K562 (cell line): ENCODE data around the gene MYMK. TPM values are rescaled to one million over a fixed set of nuclear protein-coding genes. Genes with fewer than 3 reads are reported as not detected.

Experiments
- CBFA2T3 ChIP-seq: fragments of 450-650 bp; IDR thresholded peaks from 2 replicates; pipeline ENCODE4 v1.6.1; 2017
- CBX2 ChIP-seq: fragments of 200-600 bp; sonication (generic); IDR thresholded peaks from one replicate; pipeline ENCODE4 v1.6.1; 2012; ENCODE audit warnings: mild to moderate bottlenecking, low read length, inconsistent platforms; ENCODE audit not compliant: insufficient read depth, poor library complexity, severe bottlenecking
- GTF2F1 ChIP-seq: IDR thresholded peaks from 2 replicates; pipeline ENCODE4 v1.6.1; 2011; ENCODE audit warnings: low read depth, low read length, improper control_type of control experiment
- L3MBTL2 ChIP-seq: fragments of 450-650 bp; IDR thresholded peaks from 2 replicates; pipeline ENCODE4 v1.6.1; 2016; ENCODE audit warnings: mild to moderate bottlenecking, moderate library complexity
- LCOR ChIP-seq: sonication (generic); formaldehyde crosslinking; IDR thresholded peaks from 2 replicates; pipeline ENCODE4 v1.8.0; 2022; ENCODE audit warnings: mild to moderate bottlenecking, missing genetic modification reagents
- PHB2 ChIP-seq: fragments of 450-650 bp; IDR thresholded peaks from 2 replicates; pipeline ENCODE4 v1.6.1; 2017; ENCODE audit warnings: low read depth
- SMARCB1 ChIP-seq: IDR thresholded peaks from 2 replicates; pipeline ENCODE4 v1.6.1; 2011; ENCODE audit warnings: improper control_type of control experiment, low read depth; ENCODE audit not compliant: insufficient read length
- SP1 ChIP-seq: sonication (generic); formaldehyde crosslinking; IDR thresholded peaks from 2 replicates; pipeline ENCODE4 v1.8.1; 2022; ENCODE audit warnings: mild to moderate bottlenecking, missing genetic modification reagents
- TCF7 ChIP-seq: sonication (generic); IDR thresholded peaks from 2 replicates; pipeline ENCODE4 v1.6.1; 2016; ENCODE audit warnings: antibody characterized with exemption, borderline replicate concordance
- XRCC3 ChIP-seq: fragments of 450-650 bp; IDR thresholded peaks from 2 replicates; pipeline ENCODE4 v1.6.1; 2017; ENCODE audit warnings: mild to moderate bottlenecking, moderate library complexity
- polyA plus RNA-seq, 8 experiments: library from polyadenylated mRNA; depleted of rRNA in 4 of 8; stranded (reverse) in 5 of 8; unstranded in 3 of 8; fragments of >200 nt; fragmentation: Nextera tagmentation in 2 of 8; fragmentation: Illumina TruSeq in 1 of 8; extraction: Ambion mirVana in 2 of 8; extraction: Trizol in 1 of 8; gene quantifications; 2 replicates each; pipeline versions ENCODE4 v1.2.1 to v1.2.3, GENCODE V29; 2011 to 2014; ENCODE audit warnings: inconsistent platforms in 1 of 8, missing spikeins in 1 of 8
- total RNA-seq, 7 experiments: library from RNA; depleted of rRNA in 6 of 7; stranded (reverse); fragments of >200 nt in 6 of 7; fragmentation: Illumina TruSeq in 2 of 7; extraction: Trizol in 2 of 7; gene quantifications; 2 replicates each; pipeline versions ENCODE4 v1.2.1 to v1.2.3, GENCODE V29; 2011 to 2021; ENCODE audit warnings: low replicate concordance in 1 of 7
- TF ChIP-seq, protein P1 (sequence below), 2 experiments: fragments of 250-450 bp in 1 of 2; fragments of 450-650 bp in 1 of 2; sonication (Bioruptor Pico) in 1 of 2; IDR thresholded peaks; 2 replicates each; pipeline versions ENCODE4 v1.6.1 to v1.8.0; 2016 to 2021; ENCODE audit warnings: mild to moderate bottlenecking in 2 of 2, moderate library complexity in 2 of 2, missing compliant biosample characterization in 1 of 2, missing genetic modification characterization in 1 of 2
- TF ChIP-seq, protein P2 (sequence below): conservative IDR thresholded peaks from 2 replicates; pipeline ENCODE4 v1.6.1; 2011; ENCODE audit warnings: low read depth, mild to moderate bottlenecking, low read length; ENCODE audit not compliant: control insufficient read depth
- TF ChIP-seq, protein P3 (sequence below), 2 experiments: IDR thresholded peaks; 2 replicates each; pipeline ENCODE4 v1.6.1; 2011; ENCODE audit warnings: borderline replicate concordance in 1 of 2, control low read depth in 1 of 2, low read depth in 1 of 2, low read length in 1 of 2, mild to moderate bottlenecking in 1 of 2, mixed read lengths in 1 of 2, moderate library complexity in 1 of 2; ENCODE audit not compliant: insufficient read depth in 1 of 2, insufficient read length in 1 of 2, poor library complexity in 1 of 2, severe bottlenecking in 1 of 2; ENCODE audit errors: extremely low read depth in 1 of 2
- TF ChIP-seq, protein P4 (sequence below), 3 experiments: fragments of 200-800 bp in 1 of 3; sonication (Bioruptor generic) in 1 of 3; sonication (generic) in 1 of 3; formaldehyde crosslinking in 1 of 3; IDR thresholded peaks; 2 replicates each; pipeline versions ENCODE4 v1.6.1 to v1.8.0; 2016 to 2022; ENCODE audit warnings: mild to moderate bottlenecking in 2 of 3, missing compliant biosample characterization in 2 of 3, missing genetic modification characterization in 2 of 3, missing genetic modification reagents in 1 of 3

The MYMK gene
- total and polyA plus RNA-seq, 9 of the 15 experiments (the other 6 are each of a cell fraction or from before 2014, with no cell fraction given), result not detected

DNA sequence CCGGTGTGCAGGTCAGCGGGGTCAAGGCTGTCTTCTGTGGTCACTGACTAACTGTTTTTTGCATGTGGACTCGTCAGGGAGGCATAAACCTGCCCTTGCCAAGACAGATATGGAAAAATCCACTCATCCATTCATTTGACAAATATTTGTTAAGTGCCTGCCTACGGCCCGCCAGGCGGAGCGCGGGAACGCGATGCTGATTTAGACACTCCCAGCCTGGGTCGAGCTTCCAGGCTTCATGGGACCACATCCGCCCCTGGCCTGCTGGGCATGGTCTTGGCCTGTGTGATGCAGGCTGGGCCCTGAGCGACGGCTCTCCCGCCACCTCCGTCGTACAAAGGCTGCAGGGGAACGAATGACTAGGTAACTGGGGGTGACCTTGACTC, 18.1 kb downstream of the MYMK start (continued):
- TF ChIP-seq, protein P1, sequence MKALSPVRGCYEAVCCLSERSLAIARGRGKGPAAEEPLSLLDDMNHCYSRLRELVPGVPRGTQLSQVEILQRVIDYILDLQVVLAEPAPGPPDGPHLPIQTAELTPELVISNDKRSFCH (CRISPR knock-in tag; IDR thresholded peaks at IDR 0.05), result no peak
- TF ChIP-seq, protein P1 (tag; IDR thresholded peaks at IDR 0.05), result 0 out of 2 replicates have a peak, but pooled peaks have one; percentile 32
- TF ChIP-seq L3MBTL2, result peak; percentile 26; the same call in 1 of the 2 replicates
- TF ChIP-seq CBFA2T3, result peak; percentile 56
- TF ChIP-seq, protein P2, sequence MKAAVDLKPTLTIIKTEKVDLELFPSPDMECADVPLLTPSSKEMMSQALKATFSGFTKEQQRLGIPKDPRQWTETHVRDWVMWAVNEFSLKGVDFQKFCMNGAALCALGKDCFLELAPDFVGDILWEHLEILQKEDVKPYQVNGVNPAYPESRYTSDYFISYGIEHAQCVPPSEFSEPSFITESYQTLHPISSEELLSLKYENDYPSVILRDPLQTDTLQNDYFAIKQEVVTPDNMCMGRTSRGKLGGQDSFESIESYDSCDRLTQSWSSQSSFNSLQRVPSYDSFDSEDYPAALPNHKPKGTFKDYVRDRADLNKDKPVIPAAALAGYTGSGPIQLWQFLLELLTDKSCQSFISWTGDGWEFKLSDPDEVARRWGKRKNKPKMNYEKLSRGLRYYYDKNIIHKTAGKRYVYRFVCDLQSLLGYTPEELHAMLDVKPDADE, result no peak
- no peak for TF ChIP-seq SMARCB1
- TF ChIP-seq PHB2, result no peak
- no peak for TF ChIP-seq CBX2
- TF ChIP-seq, protein P3, sequence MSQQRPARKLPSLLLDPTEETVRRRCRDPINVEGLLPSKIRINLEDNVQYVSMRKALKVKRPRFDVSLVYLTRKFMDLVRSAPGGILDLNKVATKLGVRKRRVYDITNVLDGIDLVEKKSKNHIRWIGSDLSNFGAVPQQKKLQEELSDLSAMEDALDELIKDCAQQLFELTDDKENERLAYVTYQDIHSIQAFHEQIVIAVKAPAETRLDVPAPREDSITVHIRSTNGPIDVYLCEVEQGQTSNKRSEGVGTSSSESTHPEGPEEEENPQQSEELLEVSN (IDR thresholded peaks at IDR 0.05; ENCODE audit: borderline replicate concordance in 1 of 2, extremely low read depth in 1 of 2, insufficient read depth in 1 of 2, insufficient read length in 1 of 2, low read depth in 1 of 2, low read length in 1 of 2, poor library complexity in 1 of 2, severe bottlenecking in 1 of 2), result peak in 1 of 2 experiments; percentile 31
- TF ChIP-seq, protein P4, sequence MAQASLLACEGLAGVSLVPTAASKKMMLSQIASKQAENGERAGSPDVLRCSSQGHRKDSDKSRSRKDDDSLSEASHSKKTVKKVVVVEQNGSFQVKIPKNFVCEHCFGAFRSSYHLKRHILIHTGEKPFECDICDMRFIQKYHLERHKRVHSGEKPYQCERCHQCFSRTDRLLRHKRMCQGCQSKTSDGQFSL (CRISPR knock-in tag; IDR thresholded peaks at IDR 0.05), result 0 out of 2 replicates have a peak, but pooled peaks have one; percentile 40
- TF ChIP-seq, protein P4 (tag; IDR thresholded peaks at IDR 0.05), result no peak
- TF ChIP-seq LCOR (CRISPR knock-in tag), result 0 out of 2 replicates have a peak, but pooled peaks have one; percentile 50
- TF ChIP-seq XRCC3, result no peak
- TF ChIP-seq GTF2F1, result no peak
- TF ChIP-seq SP1, result 0 out of 2 replicates have a peak, but pooled peaks have one; percentile 24
- TF ChIP-seq TCF7, result no peak
